SKM-1 treated with dmso at 0.1 percent for 144 hours (cell line): Measurements from ENCODE around the gene OSBPL1A.

Experiments
- DNase-seq: peaks from one replicate; lab custom pipeline; 2025; ENCODE audit not compliant: unreplicated experiment; lab: John Stamatoyannopoulos, UW

The OSBPL1A gene

GRCh38 chr18:24230766-24231165, 166.9 kb downstream of the OSBPL1A start:
- DNase-seq = no peak

GRCh38 chr18:24228667-24229041, 169.0 kb downstream of the OSBPL1A start:
- no peak for DNase-seq

GRCh38 chr18:24227977-24228666, 169.5 kb downstream of the OSBPL1A start:
- DNase-seq = no peak

GRCh38 chr18:24220318-24220688, 177.3 kb downstream of the OSBPL1A start:
- DNase-seq = no peak

GRCh38 chr18:24219561-24220317, 177.9 kb downstream of the OSBPL1A start:
- DNase-seq = no peak

GRCh38 chr18:24214913-24215312, 182.7 kb downstream of the OSBPL1A start:
- no peak for DNase-seq

GRCh38 chr18:24214144-24214543, 183.5 kb downstream of the OSBPL1A start:
- DNase-seq = no peak

GRCh38 chr18:24212939-24213338, 184.7 kb downstream of the OSBPL1A start:
- no peak for DNase-seq

GRCh38 chr18:24209558-24209957, 188.1 kb downstream of the OSBPL1A start:
- DNase-seq = no peak

GRCh38 chr18:24208270-24209035, 189.2 kb downstream of the OSBPL1A start:
- DNase-seq = no peak

GRCh38 chr18:24204904-24205303, 192.7 kb downstream of the OSBPL1A start:
- no peak for DNase-seq

GRCh38 chr18:24201699-24202687, 195.6 kb downstream of the OSBPL1A start:
- DNase-seq = no peak

GRCh38 chr18:24200494-24201290, 196.9 kb downstream of the OSBPL1A start:
- DNase-seq = no peak

- DNase-seq = no peak
These were observed 198.2 kb downstream of the OSBPL1A start for GRCh38 chr18:24199372-24199962.

GRCh38 chr18:24198461-24198860, 199.2 kb downstream of the OSBPL1A start:
- no peak for DNase-seq

- DNase-seq = no peak
These were observed 200.2 kb downstream of the OSBPL1A start for GRCh38 chr18:24197412-24197811.

GRCh38 chr18:24196764-24197163, 200.9 kb downstream of the OSBPL1A start:
- no peak for DNase-seq

- no peak for DNase-seq
These were observed 202.1 kb downstream of the OSBPL1A start for GRCh38 chr18:24195296-24196053.

- no peak for DNase-seq
These were observed 207.0 kb downstream of the OSBPL1A start for GRCh38 chr18:24190590-24190989.
